Measurements from ENCODE around the gene MPG.

Gene MPG

DNA sequence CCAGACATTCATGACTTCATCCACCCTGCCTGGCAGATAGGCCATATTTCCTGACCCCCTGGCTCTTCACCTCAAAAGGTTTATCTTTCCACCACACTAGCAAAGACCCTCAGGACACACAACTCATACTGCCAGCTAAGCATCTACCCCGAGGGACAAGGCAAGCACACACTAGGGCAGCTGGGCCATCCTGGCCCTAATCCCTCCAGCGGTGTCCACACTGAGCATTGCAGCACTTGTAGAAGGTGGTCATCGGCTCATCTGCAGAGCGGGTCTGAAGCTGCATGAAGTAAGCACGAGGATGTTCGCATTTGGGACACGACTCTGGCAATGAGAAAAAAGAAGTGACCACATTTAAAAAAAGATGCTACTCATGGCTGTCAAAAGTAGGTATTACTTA lies 30.8 kb upstream of the MPG start:
- TF ChIP-seq HDGF (IDR thresholded peaks at IDR 0.05; ENCODE audit: borderline replicate concordance): no peak
- TF ChIP-seq NFRKB (IDR thresholded peaks at IDR 0.05): no peak
- no peak for TF ChIP-seq FOXK2 (IDR thresholded peaks at IDR 0.05)
- no peak for TF ChIP-seq LEF1 (IDR thresholded peaks at IDR 0.05; ENCODE audit: borderline replicate concordance)
- no peak for TF ChIP-seq ZNF384 (IDR thresholded peaks at IDR 0.05)
- TF ChIP-seq ARNT (IDR thresholded peaks at IDR 0.05): no peak
- no peak for TF ChIP-seq ELF4 (IDR thresholded peaks at IDR 0.05)
- no peak for TF ChIP-seq L3MBTL2 (conservative IDR thresholded peaks at IDR 0.05)
- TF ChIP-seq BHLHE40 (IDR thresholded peaks at IDR 0.05; ENCODE audit: borderline replicate concordance): no peak
- no peak for TF ChIP-seq FOXA1 (IDR thresholded peaks at IDR 0.05)
- ChIA-PET CTCF (no interaction called here), POLR2A (no interaction called here)
- DNase-seq (ENCODE audit: extremely low spot score): no peak

DNA sequence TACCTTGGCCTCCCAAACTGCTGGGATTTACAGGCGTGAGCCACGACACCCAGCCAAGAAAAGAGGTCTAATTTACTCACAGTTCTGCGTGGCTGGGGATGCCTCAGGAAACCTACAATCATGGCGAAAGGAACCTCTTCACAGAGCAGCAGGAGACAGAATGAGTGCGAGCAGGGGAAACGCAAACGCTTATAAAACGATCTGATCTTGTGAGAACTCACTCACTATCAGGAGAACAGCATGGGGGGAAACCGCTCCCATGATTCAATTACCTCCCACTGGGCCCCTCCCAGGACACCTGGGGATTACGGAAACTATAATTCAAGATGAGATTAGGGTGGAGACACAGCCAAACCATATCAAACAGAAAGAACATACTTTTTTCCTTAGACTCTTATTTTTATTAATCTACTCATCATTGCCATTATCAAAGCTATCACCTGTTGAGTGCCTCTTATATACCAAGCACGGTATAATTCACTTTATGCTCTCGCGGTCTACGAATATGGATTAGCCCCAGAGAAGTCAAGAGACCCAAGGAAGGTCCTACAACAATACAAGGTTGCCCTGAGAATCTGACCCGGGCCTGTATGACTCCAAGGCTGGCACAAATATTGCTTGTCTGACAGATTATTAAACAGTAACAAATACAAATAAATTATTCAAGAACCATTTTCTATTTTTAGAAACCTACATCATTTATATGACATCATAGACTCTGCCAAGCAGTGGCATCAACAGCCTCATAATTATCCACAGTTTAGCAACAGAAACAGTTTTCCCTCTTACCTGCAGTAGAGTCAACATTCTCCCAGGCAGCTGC lies 27.0 kb upstream of the MPG start:
- DNase-seq (ENCODE audit: extremely low spot score): no peak
- ChIA-PET CTCF (no interaction called here), POLR2A (no interaction called here)
- TF ChIP-seq TARDBP (IDR thresholded peaks at IDR 0.05) (no peak), SUZ12 (IDR thresholded peaks at IDR 0.05) (no peak), FOXK2 (IDR thresholded peaks at IDR 0.05) (no peak), ZNF384 (IDR thresholded peaks at IDR 0.05) (no peak), ELF4 (IDR thresholded peaks at IDR 0.05) (no peak), CTBP1 (IDR thresholded peaks at IDR 0.05; ENCODE audit: borderline replicate concordance) (no peak), ARNT (IDR thresholded peaks at IDR 0.05) (no peak), SP1 (IDR thresholded peaks at IDR 0.05) (no peak), LEF1 (IDR thresholded peaks at IDR 0.05; ENCODE audit: borderline replicate concordance) (no peak), L3MBTL2 (conservative IDR thresholded peaks at IDR 0.05) (no peak), BHLHE40 (IDR thresholded peaks at IDR 0.05; ENCODE audit: borderline replicate concordance) (no peak), FOXM1 (IDR thresholded peaks at IDR 0.05; ENCODE audit: borderline replicate concordance) (no peak), FOXA1 (IDR thresholded peaks at IDR 0.05) (no peak), NFRKB (IDR thresholded peaks at IDR 0.05) (no peak)
- TF ChIP-seq, protein P1, sequence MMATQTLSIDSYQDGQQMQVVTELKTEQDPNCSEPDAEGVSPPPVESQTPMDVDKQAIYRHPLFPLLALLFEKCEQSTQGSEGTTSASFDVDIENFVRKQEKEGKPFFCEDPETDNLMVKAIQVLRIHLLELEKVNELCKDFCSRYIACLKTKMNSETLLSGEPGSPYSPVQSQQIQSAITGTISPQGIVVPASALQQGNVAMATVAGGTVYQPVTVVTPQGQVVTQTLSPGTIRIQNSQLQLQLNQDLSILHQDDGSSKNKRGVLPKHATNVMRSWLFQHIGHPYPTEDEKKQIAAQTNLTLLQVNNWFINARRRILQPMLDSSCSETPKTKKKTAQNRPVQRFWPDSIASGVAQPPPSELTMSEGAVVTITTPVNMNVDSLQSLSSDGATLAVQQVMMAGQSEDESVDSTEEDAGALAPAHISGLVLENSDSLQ (IDR thresholded peaks at IDR 0.05): no peak

DNA sequence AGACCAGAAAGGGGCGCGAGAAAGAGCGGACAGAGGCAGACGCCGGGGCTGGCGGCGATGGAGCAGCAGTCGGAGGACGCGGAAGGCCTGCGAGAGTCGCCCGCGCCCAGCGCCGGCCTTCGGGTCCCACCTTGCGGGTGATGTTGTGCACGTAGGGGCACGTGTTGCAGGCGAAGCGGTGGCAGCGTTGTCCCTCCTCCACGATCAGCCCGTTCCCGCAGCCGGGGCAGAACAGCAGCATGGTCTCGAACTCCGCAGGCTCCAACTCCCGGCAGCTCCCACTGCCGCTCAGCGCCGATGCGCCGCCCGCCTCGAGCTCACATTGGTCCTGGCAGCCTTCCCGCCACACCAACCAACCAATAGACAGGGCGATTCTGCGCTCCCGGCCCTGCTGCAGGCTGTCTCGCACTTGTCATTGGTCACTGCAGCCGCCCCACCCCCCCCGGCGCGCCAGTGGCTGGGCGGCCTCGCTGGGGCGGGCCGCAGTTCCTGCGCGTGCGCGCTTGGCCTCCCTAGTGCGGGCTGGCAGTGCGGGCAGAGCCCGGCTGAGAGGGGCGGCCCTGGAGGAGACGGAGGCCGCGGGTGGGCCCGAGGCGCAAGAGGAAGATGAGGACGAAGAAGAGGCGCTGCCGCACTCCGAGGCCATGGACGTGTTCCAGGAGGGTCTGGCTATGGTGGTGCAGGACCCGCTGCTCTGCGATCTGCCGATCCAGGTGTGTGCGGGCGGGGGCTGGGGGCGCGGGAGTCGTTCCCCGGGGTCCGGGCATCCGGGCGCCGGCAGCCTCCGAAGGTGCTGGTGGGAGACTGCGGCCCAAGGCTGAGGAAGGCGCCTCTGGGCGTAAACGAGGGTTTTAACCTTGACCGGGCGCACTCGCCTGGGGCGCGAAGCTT lies 24.4 kb upstream of the MPG start, which contains the start of the genes POLR3K and SNRNP25:
Gene POLR3K, minus strand, starts transcription at position 263 of the 891 bp plus-strand sequence. Its CDS starts 22 bp downstream, at position 241.
Gene SNRNP25, plus strand, starts transcription at position 483 of the 891 bp plus-strand sequence. Its CDS starts 189 bp downstream, at position 672.
- CTCF ChIA-PET: interaction anchor here (0.6 to 1.1 kb wide), 5 partner anchors 9 to 53 kb away, joined by 3 to 5 read pairs (median 3); no protein-coding TSS in a partner anchor
- peak; percentile 98 for DNase-seq (ENCODE audit: extremely low spot score)
- POLR2A ChIA-PET: interaction anchor here (0.7 to 2.1 kb wide), 11 partner anchors 9 to 175 kb away, joined by 3 to 31 read pairs (median 7); partner anchors contain the start of gene RHBDF1
- TF ChIP-seq ARNT (IDR thresholded peaks at IDR 0.05) (no peak), L3MBTL2 (conservative IDR thresholded peaks at IDR 0.05) (peak; percentile 92)
- TF ChIP-seq, protein P1 (IDR thresholded peaks at IDR 0.05): peak; percentile 98

DNA sequence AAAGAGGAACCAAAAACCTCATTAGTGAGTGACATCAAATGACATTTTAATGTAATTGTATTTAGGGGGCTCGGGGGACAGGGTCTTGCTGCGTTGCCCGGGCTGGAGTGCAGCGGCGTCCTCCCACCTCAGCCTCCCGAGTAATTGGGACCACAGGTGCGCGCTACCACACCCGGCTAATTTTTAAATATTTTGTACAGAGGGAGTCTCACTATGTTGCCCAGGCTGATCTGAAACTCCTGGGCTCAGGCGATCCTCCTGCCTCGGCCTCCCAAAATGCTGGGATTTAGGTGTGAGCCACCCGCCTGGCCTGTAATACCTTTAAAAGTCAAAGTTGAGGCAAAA lies 23.8 kb upstream of the MPG start:
- DNase-seq (ENCODE audit: extremely low spot score): no peak
- no peak for TF ChIP-seq NFRKB (IDR thresholded peaks at IDR 0.05)
- no peak for TF ChIP-seq HDGF (IDR thresholded peaks at IDR 0.05; ENCODE audit: borderline replicate concordance)
- no peak for TF ChIP-seq ZNF384 (IDR thresholded peaks at IDR 0.05)
- TF ChIP-seq FOXK2 (IDR thresholded peaks at IDR 0.05): no peak
- TF ChIP-seq ARNT (IDR thresholded peaks at IDR 0.05): no peak
- no peak for TF ChIP-seq SP1 (IDR thresholded peaks at IDR 0.05)
- no peak for TF ChIP-seq L3MBTL2 (conservative IDR thresholded peaks at IDR 0.05)
- no peak for TF ChIP-seq FOXM1 (IDR thresholded peaks at IDR 0.05; ENCODE audit: borderline replicate concordance)
- TF ChIP-seq LEF1 (IDR thresholded peaks at IDR 0.05; ENCODE audit: borderline replicate concordance): no peak
- no peak for TF ChIP-seq FOXA1 (IDR thresholded peaks at IDR 0.05)
- no peak for TF ChIP-seq BHLHE40 (IDR thresholded peaks at IDR 0.05; ENCODE audit: borderline replicate concordance)
- TF ChIP-seq CTBP1 (IDR thresholded peaks at IDR 0.05; ENCODE audit: borderline replicate concordance): no peak
- TF ChIP-seq TARDBP (IDR thresholded peaks at IDR 0.05): no peak
- TF ChIP-seq SUZ12 (IDR thresholded peaks at IDR 0.05): no peak
- no peak for TF ChIP-seq ELF4 (IDR thresholded peaks at IDR 0.05)
- TF ChIP-seq, protein P1 (IDR thresholded peaks at IDR 0.05): no peak
- ChIA-PET CTCF (interaction anchor here (0.8 kb wide), 1 partner anchor 8 kb away, joined by 3 read pairs; no protein-coding TSS in a partner anchor), POLR2A (interaction anchor here (0.8 to 2.1 kb wide), 3 partner anchors 11 to 174 kb away, joined by 3 to 31 read pairs (median 7); no protein-coding TSS in a partner anchor)

DNA sequence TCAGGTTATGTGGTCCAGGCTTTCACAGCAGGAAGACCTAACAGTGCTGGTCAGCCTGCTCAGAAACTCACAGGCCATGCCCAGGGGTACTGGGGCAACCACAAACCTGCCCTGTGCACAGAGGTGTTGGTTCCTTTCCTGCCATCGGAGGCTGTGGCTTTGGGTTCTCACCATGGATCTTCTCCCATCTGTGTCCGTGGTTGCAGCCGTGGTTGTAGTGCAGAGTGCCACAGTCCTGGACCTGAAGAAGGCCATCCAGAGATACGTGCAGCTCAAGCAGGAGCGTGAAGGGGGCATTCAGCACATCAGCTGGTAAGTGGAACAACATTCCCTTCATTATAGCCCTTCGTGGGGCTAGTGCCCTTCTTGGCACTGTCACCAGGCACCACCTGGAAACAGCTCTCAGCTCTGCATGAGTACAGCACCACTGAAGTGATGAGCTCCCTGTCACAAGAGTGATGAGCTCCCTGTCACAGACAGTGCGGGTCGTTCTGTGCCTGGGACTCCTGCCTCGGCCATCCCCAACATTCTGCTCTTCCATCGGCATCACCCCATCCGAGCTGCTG lies 22.4 kb upstream of the MPG start:
- ChIA-PET CTCF (interaction anchor here (0.7 to 1.4 kb wide), 2 partner anchors 10 to 41 kb away, joined by 3 to 5 read pairs; no protein-coding TSS in a partner anchor), POLR2A (no interaction called here)
- DNase-seq (ENCODE audit: extremely low spot score): no peak
- TF ChIP-seq, protein P1 (IDR thresholded peaks at IDR 0.05): no peak
- TF ChIP-seq ZNF384 (IDR thresholded peaks at IDR 0.05): no peak
- no peak for TF ChIP-seq SUZ12 (IDR thresholded peaks at IDR 0.05)
- TF ChIP-seq ELF4 (IDR thresholded peaks at IDR 0.05): no peak
- no peak for TF ChIP-seq L3MBTL2 (conservative IDR thresholded peaks at IDR 0.05)
